Activated effector memory CD4-positive, alpha-beta T cell treated with anti-CD3 and anti-CD28 coated beads, Interleukin-2, amount 50 U/mL, for 16 hours (primary cell): ENCODE results near the gene TCEANC2.
A peak's percentile ranks its signal among the peaks of the same experiment; 100 is the strongest.
"Not testable (repeated sequence)": the region's sequence is repeated elsewhere in the genome, so short reads cannot be mapped to it uniquely, and the experiment has no call there.

ENCODE experiments used
- DNase-seq: peaks from one replicate; pipeline ENCODE4 v3.0.0-alpha.2; 2020

Gene TCEANC2

DNA sequence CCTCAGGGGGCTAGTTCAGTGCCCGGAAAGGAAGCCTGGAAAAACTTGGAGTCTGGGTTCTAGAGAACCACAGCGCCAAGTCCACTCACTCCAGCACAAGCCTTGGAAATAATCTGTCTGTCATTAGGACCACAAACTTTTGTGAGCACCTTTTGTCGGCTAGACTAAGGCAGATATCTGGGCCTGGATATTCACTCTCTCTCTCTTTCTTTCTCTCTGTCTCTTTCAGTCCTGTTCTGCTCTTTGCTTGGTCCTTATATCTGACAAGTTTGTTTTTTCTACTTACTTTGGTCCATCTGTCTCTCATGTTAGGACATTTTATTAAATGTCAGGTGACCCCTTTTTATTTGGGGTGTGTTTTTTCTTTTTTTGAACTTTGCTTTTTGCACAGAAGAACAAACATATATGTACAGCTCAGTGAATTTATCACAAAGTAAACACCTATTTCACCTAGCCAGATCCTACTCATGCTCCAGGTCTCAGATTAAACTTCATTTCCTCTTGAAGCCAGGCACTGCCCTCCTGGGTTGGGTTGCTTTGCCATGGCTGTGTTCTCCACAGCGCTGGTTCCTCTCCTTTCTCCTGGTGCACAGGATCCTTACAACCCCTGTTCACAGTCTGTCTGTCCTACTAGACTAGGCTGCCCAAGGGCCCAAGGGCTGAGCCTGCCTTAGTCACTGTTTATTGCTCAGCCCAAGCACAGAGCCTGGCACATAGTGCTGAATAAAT, 40.8 kb downstream of the TCEANC2 start:
- DNase-seq = no peak

GRCh38 chr1:54094730-54095105, 41.3 kb downstream of the TCEANC2 start:
- DNase-seq = not testable (repeated sequence)

- DNase-seq = no peak
These were observed 42.3 kb downstream of the TCEANC2 start for GRCh38 chr1:54095546-54096226.

GRCh38 chr1:54096227-54096876, 42.9 kb downstream of the TCEANC2 start:
- no peak for DNase-seq

DNA sequence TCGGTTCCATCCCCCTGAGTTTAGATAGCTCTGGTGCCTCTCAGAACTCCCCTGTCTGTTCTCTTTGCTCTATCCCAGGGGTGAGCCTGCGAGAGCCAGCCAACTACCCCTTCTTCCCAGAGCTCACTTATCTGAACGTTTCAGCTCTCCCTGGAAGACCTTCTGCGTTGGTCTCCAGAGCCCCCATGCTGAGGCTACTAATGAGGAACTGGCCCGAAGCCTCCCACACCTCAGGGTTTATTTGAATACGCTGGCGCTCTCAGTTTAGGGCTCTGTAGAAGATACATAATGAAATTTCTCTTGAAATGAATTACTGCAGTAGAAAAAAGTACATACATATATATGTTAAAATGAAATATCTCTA, 43.5 kb downstream of the TCEANC2 start:
- no peak for DNase-seq

GRCh38 chr1:54099061-54099610, 45.7 kb downstream of the TCEANC2 start:
- DNase-seq = no peak

DNA sequence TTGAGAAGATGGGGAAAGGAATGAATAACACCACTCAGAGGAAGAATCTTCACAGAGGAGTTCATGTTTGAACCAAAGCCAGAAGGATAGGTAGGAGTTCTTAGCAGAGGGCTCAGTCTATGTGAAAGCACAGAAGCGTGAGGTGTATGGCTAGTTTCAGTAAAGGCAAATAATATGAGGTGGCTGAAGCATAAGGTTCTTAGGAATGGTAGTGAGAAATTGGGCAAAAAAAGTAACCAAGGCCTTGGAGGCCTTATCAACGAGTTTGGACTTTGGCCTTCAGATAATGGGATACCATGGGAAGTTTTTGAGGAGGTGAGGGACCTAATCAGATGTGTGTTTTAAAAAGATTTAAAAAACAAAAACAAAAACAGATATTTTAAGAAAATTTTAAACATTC, 47.1 kb downstream of the TCEANC2 start:
- DNase-seq = no peak

DNA sequence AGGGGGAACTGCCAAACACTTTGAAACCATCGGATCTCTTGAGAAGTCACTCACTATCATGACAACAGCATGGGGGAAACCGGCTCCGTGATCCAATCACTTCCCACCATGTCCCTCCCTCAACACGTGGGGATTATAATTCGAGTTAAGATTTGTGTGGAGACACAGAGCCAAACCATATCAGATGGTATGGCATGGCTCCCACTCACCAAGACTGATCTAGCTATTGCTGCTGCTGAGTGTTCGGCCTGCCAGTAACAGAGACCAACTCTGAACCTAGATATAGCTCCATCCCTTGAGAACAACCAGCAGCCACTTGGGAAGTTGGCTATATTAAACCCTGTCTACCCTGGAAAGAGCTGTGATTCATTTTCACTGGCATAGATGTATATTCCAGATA, 50.0 kb downstream of the TCEANC2 start:
- DNase-seq = no peak

DNA sequence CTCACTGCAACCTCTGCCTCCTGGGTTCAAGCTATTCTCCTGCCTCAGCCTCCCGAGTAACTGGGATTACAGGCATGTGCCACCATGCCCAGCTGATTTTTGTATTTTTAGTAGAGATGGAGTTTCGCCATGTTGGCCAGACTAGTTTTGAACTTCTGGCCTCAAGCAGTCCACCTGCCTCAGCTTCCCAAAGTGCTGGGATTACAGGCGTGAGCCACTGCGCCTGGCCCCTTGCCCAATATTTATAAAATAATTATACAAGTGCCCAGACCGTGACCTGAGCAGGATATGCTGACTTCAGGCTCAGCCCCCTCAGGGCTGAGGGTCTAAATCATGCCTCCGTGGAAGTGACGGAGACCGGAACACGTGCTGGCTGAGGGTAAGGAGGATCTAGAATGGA, 51.2 kb downstream of the TCEANC2 start:
- not testable (repeated sequence) for DNase-seq

GRCh38 chr1:54105080-54105479, 51.7 kb downstream of the TCEANC2 start:
- DNase-seq = no peak

GRCh38 chr1:54105736-54106269, 52.4 kb downstream of the TCEANC2 start:
- DNase-seq = no peak

- no peak for DNase-seq
These were observed 53.7 kb downstream of the TCEANC2 start for GRCh38 chr1:54107131-54107530.

GRCh38 chr1:54108156-54108555, 54.7 kb downstream of the TCEANC2 start:
- no peak for DNase-seq

GRCh38 chr1:54109129-54110090, 56.0 kb downstream of the TCEANC2 start:
- DNase-seq = no peak

- DNase-seq = no peak
These were observed 57.6 kb downstream of the TCEANC2 start for GRCh38 chr1:54110996-54111395.

DNA sequence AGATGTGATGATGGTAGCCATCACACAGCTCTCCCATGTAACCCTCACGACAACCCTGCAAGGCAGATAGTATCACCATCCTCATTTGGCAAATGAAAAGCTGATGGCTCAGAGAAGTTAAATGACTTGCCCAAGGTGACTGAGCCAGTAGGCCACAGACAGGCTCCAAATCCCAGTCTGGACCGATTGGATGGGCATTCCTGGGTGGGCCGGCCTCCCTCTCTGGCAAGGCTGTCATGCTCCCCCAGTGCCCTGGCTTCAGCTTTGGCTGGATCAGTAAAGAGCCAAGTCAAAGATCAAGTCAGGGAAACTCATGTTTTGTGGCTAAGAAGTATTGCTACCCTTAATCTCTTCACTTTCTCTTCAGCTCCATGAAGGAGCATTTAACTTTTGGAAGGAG, 58.2 kb downstream of the TCEANC2 start:
- no peak for DNase-seq

GRCh38 chr1:54112027-54112426, 58.6 kb downstream of the TCEANC2 start:
- no peak for DNase-seq

DNA sequence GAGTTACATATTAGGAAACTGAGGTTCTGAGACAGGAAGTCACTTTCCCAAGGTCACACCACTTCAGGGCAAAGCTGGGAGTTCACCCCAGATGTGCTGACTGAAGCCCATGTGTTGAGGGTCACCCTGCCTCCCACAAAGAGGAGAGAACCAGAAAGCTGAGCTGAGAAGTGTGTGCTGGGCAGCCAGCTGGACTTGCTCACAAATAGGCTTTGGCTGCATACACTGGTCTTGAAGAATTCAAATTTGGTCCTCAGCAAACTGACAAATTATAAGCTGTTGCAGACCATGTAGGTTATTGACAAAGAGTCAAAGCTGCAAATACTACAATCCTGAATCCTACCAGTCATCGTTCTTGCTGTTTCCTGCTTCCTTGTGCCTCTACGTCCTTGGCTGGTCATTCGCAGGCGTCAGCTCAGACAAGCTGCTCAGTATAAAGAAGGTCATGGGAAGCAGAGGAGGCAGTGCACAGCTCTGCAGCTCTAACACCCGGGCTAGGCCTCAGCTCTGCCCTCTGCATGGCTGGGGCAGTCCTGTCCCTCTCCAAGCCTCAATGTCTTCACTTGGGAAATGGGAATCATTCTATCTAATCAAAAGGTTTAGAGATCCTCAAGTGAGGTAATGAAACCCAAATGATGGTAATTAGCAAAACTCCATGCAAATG, 59.4 kb downstream of the TCEANC2 start:
- peak; percentile 24 for DNase-seq

- peak; percentile 30 for DNase-seq
These were observed 60.6 kb downstream of the TCEANC2 start for GRCh38 chr1:54114001-54114400.

DNA sequence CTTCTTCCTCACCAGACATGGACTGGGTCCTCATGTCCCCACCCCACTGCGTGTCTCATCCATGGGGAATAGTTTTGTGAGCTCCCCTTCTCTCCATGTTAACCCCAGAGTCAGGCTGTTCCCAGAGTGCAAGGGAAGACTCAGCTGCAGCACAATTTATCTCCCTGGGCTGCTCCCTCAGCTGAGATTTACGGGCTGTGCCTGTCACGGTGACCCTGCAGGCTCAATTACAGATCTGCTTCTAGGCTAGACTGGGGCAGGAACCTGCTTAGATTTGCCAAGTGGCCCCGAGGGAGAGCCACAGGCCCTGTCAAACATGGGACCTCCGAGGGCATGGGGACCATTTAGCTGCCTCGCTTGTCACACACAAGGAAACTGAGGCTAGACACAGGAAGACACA, 61.5 kb downstream of the TCEANC2 start:
- DNase-seq = peak; percentile 43

DNA sequence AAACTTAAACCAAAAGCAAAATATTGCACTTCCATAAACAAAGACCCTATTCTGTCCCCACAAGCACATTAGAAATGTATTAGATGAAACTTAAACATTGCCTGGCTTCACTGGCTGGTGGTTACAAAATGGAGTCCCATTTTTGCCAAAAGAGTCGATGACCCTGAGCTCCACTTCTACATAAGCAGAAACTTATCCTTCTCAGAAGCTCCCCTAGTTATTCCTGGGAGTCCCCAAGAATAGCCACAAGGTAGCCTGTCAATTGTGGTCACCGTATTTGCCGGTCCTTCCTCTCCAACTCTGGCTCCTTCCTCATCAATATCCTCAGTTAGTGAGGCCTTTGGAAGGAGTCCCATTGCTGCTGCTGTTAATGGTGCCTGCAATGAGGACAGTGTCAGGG, 62.1 kb downstream of the TCEANC2 start:
- DNase-seq = peak; percentile 25
